Heart right ventricle (tissue), 16 donors: Measurements from ENCODE around the gene PASK. TPM values are rescaled to one million over a fixed set of nuclear protein-coding genes. Genes with fewer than 3 reads are reported as not detected.

Experiments used
- ATAC-seq, 8 donors: fragments of 200-7000 bp; cut with Tn5 transposase; one replicate each; pipeline ENCODE4 v1.9.1; 2020; ENCODE audit warnings: mild to moderate bottlenecking in 8 of 8, moderate library complexity in 8 of 8, moderate number of reproducible peaks in 1 of 8
- DNase-seq, 2 donors: peaks; one replicate each; pipeline ENCODE4 v3.0.0-alpha.2; 2020
- H3K27ac ChIP-seq, 10 donors: fragments of 200-600 bp; sonication (generic) in 2 of 10; one replicate each; pipeline versions ENCODE4 v1.5.0 to v1.8.0; 2020 to 2022; ENCODE audit warnings: mild to moderate bottlenecking in 3 of 10
- H3K27me3 ChIP-seq, 7 donors: fragments of 200-600 bp; one replicate each; pipeline ENCODE4 v1.8.0; 2021 to 2022; ENCODE audit warnings: mild to moderate bottlenecking in 2 of 7
- H3K36me3 ChIP-seq, 9 donors: fragments of 200-600 bp; sonication (generic) in 1 of 9; one replicate each; pipeline versions ENCODE4 v1.5.0 to v1.8.0; 2020 to 2022; ENCODE audit warnings: mild to moderate bottlenecking in 2 of 9
- H3K4me1 ChIP-seq, 9 donors: fragments of 200-600 bp; sonication (generic) in 1 of 9; one replicate each; pipeline versions ENCODE4 v1.5.0 to v1.8.0; 2020 to 2022; ENCODE audit warnings: mild to moderate bottlenecking in 4 of 9
- H3K4me3 ChIP-seq, 10 donors: fragments of 200-600 bp; sonication (generic) in 2 of 10; one replicate each; pipeline versions ENCODE4 v1.5.0 to v1.8.0; 2020 to 2022; ENCODE audit warnings: mild to moderate bottlenecking in 7 of 10, moderate library complexity in 2 of 10
- H3K9me3 ChIP-seq, 11 donors: fragments of 200-600 bp in 10 of 11; sonication (generic) in 2 of 11; one replicate each; pipeline versions ENCODE4 v1.5.0 to v1.8.0; 2013 to 2022; ENCODE audit warnings: mild to moderate bottlenecking in 2 of 11, control low read depth in 1 of 11, moderate library complexity in 1 of 11
- CTCF ChIP-seq, 9 donors: fragments of 200-600 bp; sonication (generic) in 2 of 9; IDR thresholded peaks; one replicate each; pipeline versions ENCODE4 v1.5.0 to v1.8.0; 2021 to 2022; ENCODE audit warnings: antibody characterized with exemption in 9 of 9, mild to moderate bottlenecking in 5 of 9, moderate library complexity in 1 of 9
- WGBS, 2 donors: extraction: QIAGEN DNeasy Blood & Tissue Kit; methylation state at CpG; one replicate each; pipeline ENCODE4 v1.1.7; 2013; ENCODE audit warnings: inconsistent platforms in 1 of 2; 5-methylcytosine and 5-hydroxymethylcytosine counted together
- intact Hi-C, 10 donors: fragments of 100-400 bp; cut with DNase I; formaldehyde crosslinking; loops; one replicate each; pipeline versions ENCODE4 v1.11.1 to v1.14.2; 2022
- polyA plus RNA-seq, 2 donors: library from polyadenylated mRNA; stranded (reverse); fragments of 200-250 nt; gene quantifications; one replicate each; pipeline ENCODE4 v1.2.3, GENCODE V29; 2013
- total RNA-seq, 10 donors: library from RNA; stranded (reverse); fragmentation: NEBNext Ultra II Directional in 3 of 10; extraction: Animal tissue kit (Norgen Biotek cat#: 25700) in 3 of 10; gene quantifications; one replicate each; pipeline versions ENCODE4 v1.2.1 to v1.2.4, GENCODE V29; 2021 to 2023
- donor health status: Arrhythmogenic right ventricular cardiomyopathy.
- donor health status: ischemic (EF 13 %, LVEDD 7.1; RV severe dilation, severe dysfunction).
- donor health status: healthy with polysubstance abuse.
- donor health status: DM: no; HTN: yes; CAD: no.
- donor health status: DM: no; HTN: no; CAD: no.
- donor health status: ischemic (EF 25% LVEDD 6.9; RV normal size, moderate dysfunction).
- donor health status: ischemic (EF 25% LVEDD 5.7; RV mildly dilated, moderate dysfunction).
- donor health status: healthy.
- donor health status: DM: yes; HTN: yes; CAD: no.
- donor health status: Ischemic cardiomyopathy.
- donor health status: ischemic (EF 35%, LVEDD 5.7; RV mildly dilated, moderate dysfunction).
- donor health status: nonischemic (EF 11% LVEDD 7.7; RV severe dilation, severe dysfunction).
- donor health status: DM: yes; HTN: yes; CAD: no.
- donor health status: PGD.
- donor health status: ischemic (EF 29% LVEDD 5.4; RV normal size, mild dysfunction).
- donor health status: nonischemic (EF 23%, LVEDD 6.1; RV moderate dilation, normal function).

The PASK gene
- total and polyA plus RNA-seq, 12 donors, result 0.93 to 4.5 (median 1.5) TPM

DNA sequence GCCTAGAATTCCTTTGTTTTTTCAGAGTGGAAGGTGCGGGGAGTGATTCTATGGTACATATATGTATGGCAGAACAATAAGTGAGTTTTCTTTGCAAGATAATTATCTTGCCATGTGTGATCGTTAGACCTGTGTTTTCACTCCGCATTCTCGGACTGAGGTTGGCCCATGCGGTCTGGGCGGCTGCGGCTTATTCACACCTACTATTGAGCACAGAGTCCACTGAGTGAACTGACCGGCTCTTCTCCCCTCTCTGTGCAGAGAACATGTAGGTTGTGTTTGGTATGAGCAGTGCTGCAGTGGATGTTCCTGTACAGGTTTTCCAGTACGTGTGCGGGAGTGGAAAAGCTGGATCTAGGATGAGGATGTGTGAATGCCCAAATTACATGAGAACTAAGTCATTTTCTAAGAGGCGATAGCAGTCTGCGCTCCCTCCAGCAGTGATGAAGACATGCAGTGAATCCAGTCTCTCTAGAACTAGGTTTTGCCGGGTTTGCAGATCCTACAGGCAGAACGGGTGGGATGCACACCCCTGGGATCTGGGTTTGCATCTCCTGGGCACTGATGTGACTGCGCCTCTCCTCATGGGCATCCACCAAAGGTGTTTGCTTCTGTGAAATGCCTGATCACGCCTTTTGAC, 74.3 kb downstream of the PASK start:
- Histone ChIP-seq H3K4me3 (no peak overlapping the region), H3K27ac (no peak overlapping the region), H3K9me3 (no peaks in the 10 kb centered on the region), H3K27me3 (no peaks in the 10 kb centered on the region), H3K4me1 (no peaks in the 10 kb centered on the region), H3K36me3 (peaks cover 0 to 57% (median 11%) of the 10 kb centered on the region in 9 donors)
- intact Hi-C loops, result loop anchor here in 3 of 10 donors (10.0 kb wide), 1 partner anchor 220 kb away; no protein-coding TSS in a partner anchor
- 94 to 95% methylated on average over 16 of the region's 16 CpGs for WGBS, 2 donors
- ATAC-seq (no peak), DNase-seq (no peak)
- no peak for TF ChIP-seq CTCF (IDR thresholded peaks at IDR 0.05)

DNA sequence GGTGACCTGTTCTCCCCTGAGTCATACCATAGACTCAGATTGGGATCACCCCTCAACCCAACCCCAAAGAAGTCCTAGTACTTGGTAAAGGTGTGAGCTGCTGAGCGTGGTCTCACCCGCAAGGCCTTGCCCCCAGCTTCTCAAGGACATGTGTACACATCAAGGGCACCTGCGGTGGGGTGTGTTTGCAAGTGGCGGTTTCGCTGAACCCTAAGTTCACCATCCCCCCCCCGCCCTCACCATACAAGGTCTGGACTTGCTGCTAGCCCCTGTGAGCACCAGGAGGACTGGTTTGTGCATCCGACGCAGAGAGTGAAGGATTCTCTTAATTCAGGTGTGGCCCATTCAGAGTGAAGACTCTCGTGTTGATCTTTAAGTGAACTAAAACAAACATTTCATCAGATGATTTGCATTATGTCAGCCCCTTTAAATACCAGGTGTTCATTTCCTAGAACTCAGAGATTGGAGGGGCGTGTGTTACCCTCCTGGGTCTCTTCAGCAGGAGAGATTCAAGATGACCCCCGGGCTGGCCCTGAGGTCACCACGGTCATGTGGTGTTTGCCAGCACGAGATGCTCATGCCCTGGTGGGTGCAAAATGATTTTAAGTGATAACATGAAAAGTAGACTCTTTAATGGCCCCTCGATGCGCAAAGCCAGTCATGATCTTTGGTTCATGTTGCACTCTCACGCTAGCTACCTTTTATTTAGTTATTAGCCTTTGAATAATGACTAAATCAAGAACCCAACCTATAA, 75.0 kb downstream of the PASK start:
- H3K4me3 ChIP-seq, result no peak overlapping the region
- ATAC-seq (no peak), DNase-seq (no peak)
- H3K27ac ChIP-seq, result no peak overlapping the region
- no peak for TF ChIP-seq CTCF (IDR thresholded peaks at IDR 0.05)
- H3K9me3 ChIP-seq, result no peaks in the 10 kb centered on the region
- H3K4me1 ChIP-seq, result no peaks in the 10 kb centered on the region
- peaks cover 0 to 65% (median 11%) of the 10 kb centered on the region in 9 donors for H3K36me3 ChIP-seq
- WGBS, 2 donors, result 93 to 94% methylated on average over 16 of the region's 16 CpGs
- H3K27me3 ChIP-seq, result no peaks in the 10 kb centered on the region
- intact Hi-C loops, result loop anchor here in 3 of 10 donors (10.0 kb wide), 1 partner anchor 219 kb away; no protein-coding TSS in a partner anchor

DNA sequence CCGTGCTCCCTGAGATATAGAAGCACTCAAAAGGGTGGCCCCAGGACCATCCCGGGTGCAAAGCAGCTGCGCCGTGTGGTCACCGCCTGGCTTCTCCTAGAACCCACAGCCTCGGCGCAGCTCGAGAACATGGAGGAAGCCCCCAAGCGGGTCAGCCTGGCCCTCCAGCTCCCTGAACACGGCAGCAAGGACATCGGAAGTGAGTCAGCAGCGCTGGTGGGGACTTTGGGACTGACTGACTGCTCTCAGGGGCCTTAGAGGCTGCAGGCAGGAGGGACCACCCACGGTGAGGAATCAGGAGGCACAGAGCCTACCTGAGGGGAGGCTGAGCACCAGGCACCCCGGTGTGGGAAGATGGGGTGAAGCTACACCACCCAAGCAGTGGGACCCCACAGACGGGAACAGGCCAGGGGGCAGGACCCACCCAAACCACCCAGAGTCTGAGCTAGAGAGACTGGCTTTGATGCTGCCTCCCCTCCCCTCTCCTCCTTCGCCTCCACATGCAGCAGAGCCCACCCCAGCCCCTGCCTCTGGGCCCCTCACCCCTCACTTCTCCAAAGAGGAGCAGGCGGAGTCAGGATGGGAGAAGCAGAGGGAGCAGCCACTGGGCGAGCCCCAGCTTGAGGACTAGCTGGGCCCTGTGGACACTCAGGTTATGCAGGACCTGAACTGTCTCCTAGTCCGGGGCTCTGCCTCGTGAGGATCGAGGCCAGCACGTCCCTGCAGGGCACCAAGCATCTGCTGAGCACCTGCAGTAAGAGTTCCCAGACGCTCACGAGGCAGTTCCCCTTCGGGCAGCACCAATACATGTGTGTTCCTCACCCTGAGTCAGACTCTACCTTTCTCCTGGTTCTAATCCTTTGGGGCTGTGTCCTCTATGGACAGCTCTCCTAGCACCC, 75.9 kb downstream of the PASK start:
- intact Hi-C loops, result loop anchor here in 3 of 10 donors (10.0 kb wide), 1 partner anchor 219 kb away; no protein-coding TSS in a partner anchor
- TF ChIP-seq CTCF (IDR thresholded peaks at IDR 0.05), result no peak
- H3K27me3 ChIP-seq, result no peaks in the 10 kb centered on the region
- no peaks in the 10 kb centered on the region for H3K9me3 ChIP-seq
- no peak for ATAC-seq
- H3K27ac ChIP-seq, result no peak overlapping the region
- H3K4me3 ChIP-seq, result no peak overlapping the region
- peaks cover 0 to 72% (median 11%) of the 10 kb centered on the region in 9 donors for H3K36me3 ChIP-seq
- H3K4me1 ChIP-seq, result no peaks in the 10 kb centered on the region
- 82% methylated on average over 25 of the region's 25 CpGs for WGBS, 2 donors
- no peak for DNase-seq
